Pancreas (tissue), 10 donors: Measurements from ENCODE around the gene NCAM2. TPM values are rescaled to one million over a fixed set of nuclear protein-coding genes. Genes with fewer than 3 reads are reported as not detected.
"Not testable (repeated sequence)": the region's sequence is repeated elsewhere in the genome, so short reads cannot be mapped to it uniquely, and the experiment has no call there.

Source experiments
- ATAC-seq, 4 donors: fragments of 200-7000 bp; cut with Tn5 transposase; one replicate each; pipeline versions ENCODE4 v1.8.0 to v1.9.1; 2020; ENCODE audit warnings: mild to moderate bottlenecking in 4 of 4, moderate library complexity in 4 of 4
- DNase-seq, 6 donors: peaks; one replicate each; pipeline ENCODE4 v3.0.0-alpha.2; 2020
- FAIRE-seq: peaks from 2 replicates; lab custom pipeline; 2012; peaks lifted over from hg19 to GRCh38; lab: Jason Lieb, UNC
- H3K27ac ChIP-seq, 4 donors: fragments of 200-600 bp; sonication (generic); 1 replicate in 3 of 4; 2 replicates in 1 of 4; pipeline versions ENCODE4 v1.5.0 to v1.8.0; 2020
- H3K27me3 ChIP-seq, 4 donors: fragments of 200-600 bp; one replicate each; pipeline ENCODE4 v1.8.0; 2021
- H3K36me3 ChIP-seq, 3 donors: fragments of 200-600 bp; sonication (generic) in 1 of 3; one replicate each; pipeline versions ENCODE4 v1.5.0 to v1.8.0; 2020 to 2021
- H3K4me1 ChIP-seq, 3 donors: fragments of 200-600 bp; one replicate each; pipeline ENCODE4 v1.8.0; 2021
- H3K4me3 ChIP-seq, 4 donors: fragments of 200-600 bp; sonication (generic) in 2 of 4; one replicate each; pipeline versions ENCODE4 v1.5.0 to v1.8.0; 2020 to 2021
- H3K9me3 ChIP-seq, 4 donors: fragments of 200-600 bp; one replicate each; pipeline ENCODE4 v1.8.0; 2021
- WGBS, 2 donors: extraction: QIAGEN DNeasy Blood & Tissue Kit; methylation state at CpG; one replicate each; pipeline ENCODE4 v1.1.7; 2013; 5-methylcytosine and 5-hydroxymethylcytosine counted together
- intact Hi-C, 3 donors: fragments of 100-400 bp; cut with DNase I; formaldehyde crosslinking; loops; one replicate each; pipeline versions ENCODE4 v1.11.1 to v1.14.2; 2022
- polyA plus RNA-seq, 2 donors: library from polyadenylated mRNA; stranded (reverse); fragments of 200-250 nt; gene quantifications; one replicate each; pipeline ENCODE4 v1.2.3, GENCODE V29; 2013
- total RNA-seq, 6 donors: library from RNA; stranded (reverse); fragmentation: NEBNext Ultra II Directional in 4 of 6; extraction: Animal tissue kit (Norgen Biotek cat#: 25700) in 4 of 6; gene quantifications; one replicate each; pipeline versions ENCODE4 v1.2.1 to v1.2.4, GENCODE V29; 2021 to 2023
- TF ChIP-seq, protein P1 (sequence below), 4 donors: fragments of 200-600 bp; sonication (generic) in 3 of 4; IDR thresholded peaks; one replicate each; pipeline versions ENCODE4 v1.5.0 to v1.8.0; 2021; ENCODE audit warnings: antibody characterized with exemption in 4 of 4
- donor health status: healthy with polysubstance abuse.
- donor health status: DM: no; HTN: no; CAD: no; lungs with moderate emphysema.
- donor health status: DM: no; HTN: no; CAD: no.
- donor health status: control.
- donor health status: control.
- donor health status: Bipolar disorder and iron deficiency.
- donor health status: DM: yes; HTN: yes; CAD: no.
- donor health status: DM: no; HTN: no; CAD: no.
- donor health status: DM: no; HTN: no; CAD: no.
- donor health status: DM: yes; HTN: yes; CAD: no.

The NCAM2 gene
- total and polyA plus RNA-seq, 8 donors, result under 0.01 to 1.0 (median 0.27) TPM

DNA sequence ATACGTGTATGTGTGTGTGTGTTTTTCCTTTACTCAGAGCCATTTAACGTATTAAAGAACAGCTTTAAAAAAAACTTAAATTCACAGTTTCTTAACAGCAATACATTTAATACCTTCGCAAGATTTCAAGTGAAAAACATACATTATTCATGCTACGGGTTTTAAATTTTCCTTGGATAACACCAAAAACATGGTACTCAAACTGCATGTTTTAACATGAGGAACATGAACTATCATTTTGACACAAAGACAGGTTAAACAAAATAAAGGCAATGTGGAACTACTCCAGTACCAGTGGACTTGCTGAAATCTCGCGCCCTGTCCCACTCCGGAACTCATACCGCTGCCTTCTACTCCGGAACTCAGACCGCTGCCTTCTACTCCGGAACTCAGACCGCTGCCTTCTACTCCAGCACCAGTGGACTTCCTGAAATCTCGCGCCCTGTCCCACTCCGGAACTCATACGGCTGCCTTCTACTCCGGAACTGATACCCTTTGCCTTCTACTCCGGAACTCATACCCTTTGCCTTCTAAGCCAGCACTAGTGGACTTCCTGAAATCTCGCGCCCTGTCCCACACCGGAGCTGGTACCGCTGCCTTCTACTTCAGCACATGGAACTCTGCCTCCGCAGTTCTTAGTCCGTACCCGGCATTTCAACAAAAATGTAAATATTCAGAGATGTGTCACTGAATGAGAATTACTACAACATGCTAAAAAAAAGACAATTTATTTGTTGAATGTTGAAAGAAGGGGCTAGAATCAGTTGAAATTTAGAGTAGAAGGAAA lies 148.6 kb downstream of the NCAM2 start:
- TF ChIP-seq, protein P1, sequence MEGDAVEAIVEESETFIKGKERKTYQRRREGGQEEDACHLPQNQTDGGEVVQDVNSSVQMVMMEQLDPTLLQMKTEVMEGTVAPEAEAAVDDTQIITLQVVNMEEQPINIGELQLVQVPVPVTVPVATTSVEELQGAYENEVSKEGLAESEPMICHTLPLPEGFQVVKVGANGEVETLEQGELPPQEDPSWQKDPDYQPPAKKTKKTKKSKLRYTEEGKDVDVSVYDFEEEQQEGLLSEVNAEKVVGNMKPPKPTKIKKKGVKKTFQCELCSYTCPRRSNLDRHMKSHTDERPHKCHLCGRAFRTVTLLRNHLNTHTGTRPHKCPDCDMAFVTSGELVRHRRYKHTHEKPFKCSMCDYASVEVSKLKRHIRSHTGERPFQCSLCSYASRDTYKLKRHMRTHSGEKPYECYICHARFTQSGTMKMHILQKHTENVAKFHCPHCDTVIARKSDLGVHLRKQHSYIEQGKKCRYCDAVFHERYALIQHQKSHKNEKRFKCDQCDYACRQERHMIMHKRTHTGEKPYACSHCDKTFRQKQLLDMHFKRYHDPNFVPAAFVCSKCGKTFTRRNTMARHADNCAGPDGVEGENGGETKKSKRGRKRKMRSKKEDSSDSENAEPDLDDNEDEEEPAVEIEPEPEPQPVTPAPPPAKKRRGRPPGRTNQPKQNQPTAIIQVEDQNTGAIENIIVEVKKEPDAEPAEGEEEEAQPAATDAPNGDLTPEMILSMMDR (IDR thresholded peaks at IDR 0.05), result no peak
- H3K4me1 ChIP-seq, result no peaks in the 10 kb centered on the region
- no peak overlapping the region for H3K4me3 ChIP-seq
- H3K27me3 ChIP-seq, result no peaks in the 10 kb centered on the region
- FAIRE-seq (no peak), ATAC-seq (no peak), DNase-seq (no peak)
- no peaks in the 10 kb centered on the region for H3K36me3 ChIP-seq
- WGBS, 2 donors, result 85 to 90% methylated on average over 25 of the region's 25 CpGs
- H3K27ac ChIP-seq, result no peak overlapping the region
- H3K9me3 ChIP-seq, result no peaks in the 10 kb centered on the region
- intact Hi-C loops, result no loop called here

DNA sequence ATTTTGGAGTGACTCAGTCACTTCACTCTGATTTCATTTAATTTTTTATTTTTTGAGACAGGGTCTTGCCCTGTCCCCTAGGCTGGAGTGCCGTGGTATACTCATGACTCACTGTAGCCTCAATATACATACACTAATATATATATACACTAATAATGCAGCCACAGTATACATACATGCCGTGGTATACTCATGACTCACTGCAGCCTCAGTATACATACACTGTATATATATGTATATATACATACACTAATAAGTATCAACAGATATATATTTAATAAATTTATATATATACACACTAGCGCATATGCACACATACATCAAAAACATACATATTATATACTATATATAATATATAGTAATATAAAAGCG lies 149.2 kb downstream of the NCAM2 start:
- H3K9me3 ChIP-seq, result no peaks in the 10 kb centered on the region
- no peak for ATAC-seq
- 70 to 79% methylated on average over 4 of the region's 4 CpGs for WGBS, 2 donors

DNA sequence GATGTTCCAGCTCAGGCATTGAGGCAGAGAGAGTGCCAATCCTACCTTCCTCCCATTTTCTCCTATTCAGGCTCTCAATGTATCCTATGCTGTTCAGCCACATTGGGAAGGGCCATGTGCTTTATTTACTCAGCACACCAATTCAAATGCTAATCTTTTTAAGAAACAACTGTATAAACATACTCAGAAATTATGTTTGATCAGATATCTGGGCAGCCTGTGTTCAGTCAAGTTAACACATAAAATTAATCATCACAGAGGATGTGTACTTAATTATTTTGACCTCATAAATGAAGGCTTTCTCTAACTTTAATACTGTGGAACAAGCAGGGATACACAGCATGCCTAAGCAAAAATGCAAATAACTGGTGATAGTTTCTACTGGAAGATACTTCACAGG lies 149.8 kb downstream of the NCAM2 start:
- DNase-seq (no peak), ATAC-seq (no peak), FAIRE-seq (no peak)
- H3K4me3 ChIP-seq, result no peak overlapping the region
- intact Hi-C loops, result no loop called here
- no peaks in the 10 kb centered on the region for H3K4me1 ChIP-seq
- no peaks in the 10 kb centered on the region for H3K27me3 ChIP-seq
- no peak overlapping the region for H3K27ac ChIP-seq
- TF ChIP-seq, protein P1 (IDR thresholded peaks at IDR 0.05), result no peak
- no peaks in the 10 kb centered on the region for H3K9me3 ChIP-seq
- no peaks in the 10 kb centered on the region for H3K36me3 ChIP-seq

More for the DNA sequence above, 149.2 kb downstream of the NCAM2 start:
- intact Hi-C loops, result no loop called here
- DNase-seq, result no peak
- TF ChIP-seq, protein P1 (IDR thresholded peaks at IDR 0.05), result no peak
- Histone ChIP-seq H3K4me1 (no peaks in the 10 kb centered on the region), H3K36me3 (no peaks in the 10 kb centered on the region), H3K4me3 (no peak overlapping the region), H3K27me3 (no peaks in the 10 kb centered on the region), H3K27ac (no peak overlapping the region)
- FAIRE-seq, result no peak

DNA sequence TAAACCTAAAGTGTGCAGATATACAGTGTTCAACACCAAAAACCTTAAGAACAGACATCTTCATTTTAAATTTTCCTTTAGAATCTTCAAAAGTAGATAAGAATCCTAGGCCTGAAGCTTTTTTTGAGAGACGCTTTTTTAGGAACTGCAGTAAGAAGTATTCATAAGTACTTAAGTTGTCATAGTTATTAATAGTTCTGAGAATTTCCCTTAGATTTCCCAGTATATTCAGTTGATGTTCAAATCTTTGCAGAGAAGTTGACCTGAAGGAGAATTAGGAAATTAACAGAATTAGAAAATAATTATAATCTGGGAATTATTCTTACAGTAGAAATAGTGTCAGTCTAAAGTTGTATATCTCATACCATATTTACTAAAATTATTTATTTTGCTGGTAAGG lies 150.3 kb downstream of the NCAM2 start:
- no peaks in the 10 kb centered on the region for H3K36me3 ChIP-seq
- no peaks in the 10 kb centered on the region for H3K4me1 ChIP-seq
- no peak for DNase-seq
- H3K27ac ChIP-seq, result no peak overlapping the region
- no peaks in the 10 kb centered on the region for H3K27me3 ChIP-seq
- WGBS, 2 donors, result 58 to 71% methylated on average over 1 of the region's 1 CpG
- H3K9me3 ChIP-seq, result no peaks in the 10 kb centered on the region
- TF ChIP-seq, protein P1 (IDR thresholded peaks at IDR 0.05), result no peak
- H3K4me3 ChIP-seq, result no peak overlapping the region
- ATAC-seq, result no peak
- no peak for FAIRE-seq
- intact Hi-C loops, result no loop called here

DNA sequence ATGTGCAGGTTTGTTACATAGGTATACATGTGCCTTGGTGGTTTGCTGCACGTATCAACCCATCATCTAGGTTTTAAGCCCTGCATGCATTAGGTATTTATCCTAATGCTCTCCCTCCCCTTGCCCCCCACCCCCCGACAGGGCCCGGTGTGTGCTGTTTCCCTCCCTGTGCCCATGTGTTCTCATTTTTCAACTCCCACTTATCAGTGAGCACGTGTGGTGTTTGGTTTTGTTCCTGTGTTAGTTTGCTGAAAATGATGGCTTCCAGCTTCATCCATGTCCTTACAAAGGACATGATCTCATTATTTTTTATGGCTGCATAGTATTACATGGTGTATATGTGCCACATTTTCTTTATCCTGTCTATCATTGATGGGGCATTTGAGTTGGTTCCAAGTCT lies 151.2 kb downstream of the NCAM2 start:
- 45 to 51% methylated on average over 4 of the region's 4 CpGs for WGBS, 2 donors
- H3K4me1 ChIP-seq, ATAC-seq, DNase-seq, H3K9me3 ChIP-seq, H3K4me3 ChIP-seq, H3K36me3 ChIP-seq, H3K27me3 ChIP-seq, FAIRE-seq, H3K27ac ChIP-seq, intact Hi-C loops: not testable (repeated sequence)
